GM21786 (cell line): ENCODE data around the gene PHLPP1.

Source experiments
- ATAC-seq: cut with Tn5 transposase; IDR thresholded peaks from one replicate; pipeline ENCODE4 v1.9.1; 2021; ENCODE audit not compliant: unreplicated experiment

PHLPP1 gene

GRCh38 chr18:62933261-62933887, 218.0 kb downstream of the PHLPP1 start:
- no peak for ATAC-seq

- no peak for ATAC-seq
These were observed 220.7 kb downstream of the PHLPP1 start for GRCh38 chr18:62935994-62936393.

GRCh38 chr18:62937065-62937464, 221.7 kb downstream of the PHLPP1 start:
- ATAC-seq, result no peak

GRCh38 chr18:62938006-62938405, 222.7 kb downstream of the PHLPP1 start:
- ATAC-seq, result no peak

GRCh38 chr18:62938487-62938886, 223.1 kb downstream of the PHLPP1 start:
- peak; percentile 64 for ATAC-seq

- no peak for ATAC-seq
These were observed 224.1 kb downstream of the PHLPP1 start for GRCh38 chr18:62939433-62939832.

- ATAC-seq, result no peak
These were observed 224.6 kb downstream of the PHLPP1 start for GRCh38 chr18:62939926-62940325.

GRCh38 chr18:62942578-62942977, 227.2 kb downstream of the PHLPP1 start:
- no peak for ATAC-seq

GRCh38 chr18:62944454-62944853, 229.1 kb downstream of the PHLPP1 start:
- ATAC-seq, result no peak

- ATAC-seq, result no peak
These were observed 233.4 kb downstream of the PHLPP1 start for GRCh38 chr18:62948788-62949187.

GRCh38 chr18:62950246-62950645, 234.9 kb downstream of the PHLPP1 start:
- ATAC-seq, result no peak

GRCh38 chr18:62952807-62953206, 237.5 kb downstream of the PHLPP1 start:
- ATAC-seq, result no peak

- ATAC-seq, result no peak
These were observed 238.3 kb downstream of the PHLPP1 start for GRCh38 chr18:62953663-62954062.

GRCh38 chr18:62954366-62954765, 239.0 kb downstream of the PHLPP1 start:
- no peak for ATAC-seq

- ATAC-seq, result peak; percentile 56
These were observed 242.6 kb downstream of the PHLPP1 start for GRCh38 chr18:62957885-62958472.

GRCh38 chr18:62959481-62959880, 244.1 kb downstream of the PHLPP1 start:
- no peak for ATAC-seq

- no peak for ATAC-seq
These were observed 248.2 kb downstream of the PHLPP1 start for GRCh38 chr18:62963507-62963906.

GRCh38 chr18:62964432-62964831, 249.1 kb downstream of the PHLPP1 start:
- no peak for ATAC-seq

GRCh38 chr18:62967089-62967488, 251.7 kb downstream of the PHLPP1 start:
- no peak for ATAC-seq

- ATAC-seq, result no peak
These were observed 258.3 kb downstream of the PHLPP1 start for GRCh38 chr18:62973689-62974088.

GRCh38 chr18:62974388-62974787, 259.0 kb downstream of the PHLPP1 start:
- ATAC-seq, result no peak

GRCh38 chr18:62974928-62975675, 259.8 kb downstream of the PHLPP1 start:
- ATAC-seq, result no peak
